Posterior cingulate gyrus (tissue), 11 donors: Measurements from ENCODE around the gene PLK5.
"Not testable (repeated sequence)": the region's sequence is repeated elsewhere in the genome, so short reads cannot be mapped to it uniquely, and the experiment has no call there.

ENCODE experiments used
- DNase-seq, 10 donors: peaks; one replicate each; pipeline versions ENCODE4 v3.0.0 to v3.0.0-alpha.2; 2020 to 2021; ENCODE audit warnings: mixed read lengths in 3 of 10
- intact Hi-C: fragments of 100-400 bp; cut with DNase I; formaldehyde crosslinking; loops from one replicate; pipeline ENCODE4 v1.15.1; 2023

The PLK5 gene

GRCh38 chr19:1523412-1524286 is at the start of gene PLK5:
Gene PLK5 (plus strand): TSS chr19:1524077. CDS start chr19:1526997, 2,920 bp downstream.
- peak in 4 of 10 donors; percentile 24 to 35 (median 28) for DNase-seq
- intact Hi-C loops: no loop called here

GRCh38 chr19:1474765-1475351 is 49.0 kb upstream of the PLK5 start:
- DNase-seq: peak in 3 of 10 donors; percentile 6 to 80 (median 68)
- intact Hi-C loops: no loop called here

GRCh38 chr19:1475751-1476437 is 48.0 kb upstream of the PLK5 start:
- intact Hi-C loops: no loop called here

GRCh38 chr19:1477056-1477455 is 46.8 kb upstream of the PLK5 start:
- DNase-seq, intact Hi-C loops: not testable (repeated sequence)

More at GRCh38 chr19:1475751-1476437, 48.0 kb upstream of the PLK5 start:
- peak in 2 of 10 donors; percentile 60 to 67 for DNase-seq

GRCh38 chr19:1478934-1479707 is 44.8 kb upstream of the PLK5 start, which contains the start of gene C19orf25:
Gene C19orf25 (minus strand): TSS chr19:1479215. CDS start chr19:1478903, 312 bp downstream.
- peak; percentile 91 to 99 (median 96) for DNase-seq
- intact Hi-C loops: loop anchor here (1.0 kb wide), 2 partner anchors 11 to 28 kb away; partner anchors contain the start of gene PCSK4

GRCh38 chr19:1481224-1481892 is 42.5 kb upstream of the PLK5 start:
- intact Hi-C loops: no loop called here
- DNase-seq: peak in 2 of 10 donors; percentile 68 to 70

GRCh38 chr19:1481893-1482360 is 42.0 kb upstream of the PLK5 start:
- intact Hi-C loops: no loop called here
- peak in 3 of 10 donors; percentile 66 to 82 (median 76) for DNase-seq

GRCh38 chr19:1482361-1483130 is 41.3 kb upstream of the PLK5 start:
- peak in 1 of 10 donors; percentile 78 for DNase-seq
- intact Hi-C loops: no loop called here

- DNase-seq: peak in 3 of 10 donors; percentile 66 to 79 (median 78)
Measured at GRCh38 chr19:1483131-1483978, 40.5 kb upstream of the PLK5 start.

GRCh38 chr19:1483979-1484428 is 39.9 kb upstream of the PLK5 start:
- DNase-seq: peak in 2 of 10 donors; percentile 41 to 81
- intact Hi-C loops: no loop called here

More at GRCh38 chr19:1483131-1483978, 40.5 kb upstream of the PLK5 start:
- intact Hi-C loops: no loop called here

- intact Hi-C loops: no loop called here
- peak in 1 of 10 donors; percentile 74 for DNase-seq
Measured at GRCh38 chr19:1486720-1487575, 36.9 kb upstream of the PLK5 start.

GRCh38 chr19:1487576-1488281 is 36.1 kb upstream of the PLK5 start:
- intact Hi-C loops: no loop called here
- DNase-seq: peak in 2 of 10 donors; percentile 4 to 80

- DNase-seq: peak in 1 of 10 donors; percentile 72
Measured at GRCh38 chr19:1488282-1488601, 35.6 kb upstream of the PLK5 start.

GRCh38 chr19:1489463-1490310 is 34.2 kb upstream of the PLK5 start:
- peak in 3 of 10 donors; percentile 65 to 86 (median 81) for DNase-seq
- intact Hi-C loops: loop anchor here (1.0 kb wide), 1 partner anchor 10 kb away; the partner anchor contains the start of gene C19orf25

More at GRCh38 chr19:1488282-1488601, 35.6 kb upstream of the PLK5 start:
- intact Hi-C loops: no loop called here
